GM23338 (cell line): ENCODE results near the gene FECH.

Experiments
- EZH2 ChIP-seq: fragments of 200-600 bp; sonication (generic); IDR thresholded peaks from one replicate; pipeline ENCODE4 v1.8.0; 2017; ENCODE audit warnings: antibody characterized with exemption, mild to moderate bottlenecking, low read depth; ENCODE audit not compliant: unreplicated experiment
- EZH2phosphoT487 ChIP-seq: fragments of 200-600 bp; sonication (generic); IDR thresholded peaks from one replicate; pipeline ENCODE4 v1.8.1; 2018; ENCODE audit warnings: antibody characterized with exemption; ENCODE audit not compliant: unreplicated experiment
- POLR2AphosphoS5 ChIP-seq: IDR thresholded peaks from 2 replicates; pipeline ENCODE4 v1.6.1; 2016; ENCODE audit warnings: antibody characterized with exemption, low read depth
- ZNF331 ChIP-seq: fragments of 250-450 bp; sonication (Bioruptor Pico); IDR thresholded peaks from 2 replicates; pipeline ENCODE4 v1.5.0; 2020; ENCODE audit warnings: low read depth, mild to moderate bottlenecking, moderate library complexity
- TF ChIP-seq, protein P1 (sequence below), 2 experiments: fragments of 200-600 bp in 1 of 2; sonication (generic) in 1 of 2; conservative IDR thresholded peaks; 2 replicates each; pipeline versions ENCODE4 v1.5.1 to v1.6.1; 2016 to 2017; ENCODE audit warnings: antibody characterized with exemption in 2 of 2, low read depth in 2 of 2, mild to moderate bottlenecking in 2 of 2, moderate library complexity in 1 of 2

DNA sequence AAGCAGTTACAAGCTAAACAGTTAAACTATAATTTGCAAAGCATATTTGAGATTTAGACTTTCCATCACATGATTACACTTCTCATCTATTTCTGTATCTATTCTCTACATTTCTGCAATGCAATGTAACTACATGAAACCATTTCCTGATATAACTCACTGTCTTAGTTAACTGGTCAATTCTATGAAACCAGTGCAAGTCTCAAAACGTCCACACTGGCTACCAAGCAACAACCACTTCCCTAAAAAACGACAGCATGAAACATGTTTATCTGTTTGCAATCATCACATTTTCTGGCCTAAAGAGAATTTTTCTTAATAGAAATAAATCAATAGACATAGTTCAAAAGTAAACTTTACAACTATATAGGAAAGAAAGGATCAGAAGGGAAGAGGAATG is 17.4 kb downstream of the FECH start:
- TF ChIP-seq EZH2 (no peak), POLR2AphosphoS5 (no peak), EZH2phosphoT487 (no peak), ZNF331 (CRISPR knock-in tag) (no peak)
- TF ChIP-seq, protein P1, sequence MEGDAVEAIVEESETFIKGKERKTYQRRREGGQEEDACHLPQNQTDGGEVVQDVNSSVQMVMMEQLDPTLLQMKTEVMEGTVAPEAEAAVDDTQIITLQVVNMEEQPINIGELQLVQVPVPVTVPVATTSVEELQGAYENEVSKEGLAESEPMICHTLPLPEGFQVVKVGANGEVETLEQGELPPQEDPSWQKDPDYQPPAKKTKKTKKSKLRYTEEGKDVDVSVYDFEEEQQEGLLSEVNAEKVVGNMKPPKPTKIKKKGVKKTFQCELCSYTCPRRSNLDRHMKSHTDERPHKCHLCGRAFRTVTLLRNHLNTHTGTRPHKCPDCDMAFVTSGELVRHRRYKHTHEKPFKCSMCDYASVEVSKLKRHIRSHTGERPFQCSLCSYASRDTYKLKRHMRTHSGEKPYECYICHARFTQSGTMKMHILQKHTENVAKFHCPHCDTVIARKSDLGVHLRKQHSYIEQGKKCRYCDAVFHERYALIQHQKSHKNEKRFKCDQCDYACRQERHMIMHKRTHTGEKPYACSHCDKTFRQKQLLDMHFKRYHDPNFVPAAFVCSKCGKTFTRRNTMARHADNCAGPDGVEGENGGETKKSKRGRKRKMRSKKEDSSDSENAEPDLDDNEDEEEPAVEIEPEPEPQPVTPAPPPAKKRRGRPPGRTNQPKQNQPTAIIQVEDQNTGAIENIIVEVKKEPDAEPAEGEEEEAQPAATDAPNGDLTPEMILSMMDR (conservative IDR thresholded peaks at IDR 0.05; ENCODE audit: low read depth in 2 of 2) = no peak
